Caco-2 (cell line): Measurements from ENCODE around the gene RNF123. TPM values are rescaled to one million over a fixed set of nuclear protein-coding genes. Genes with fewer than 3 reads are reported as not detected.

Experiments used
- BruUV-seq: library from RNA; stranded (reverse); fragments of 400-500 nt; replicated peaks from 2 replicates; lab custom pipeline; 2021; lab: Mats Ljungman, UMichigan
- CTCF ChIA-PET: fragments of 300-600 bp; sonication (Branson Sonifier 250); formaldehyde crosslinking; loops from one replicate; lab custom pipeline; 2022; ENCODE audit warnings: antibody characterized with exemption; lab: Charles Lee
- POLR2A ChIA-PET: fragments of 300-600 bp; sonication (Branson Sonifier 250); formaldehyde crosslinking; loops from one replicate; lab custom pipeline; 2022; ENCODE audit warnings: antibody characterized with exemption; lab: Charles Lee
- DNase-seq, 2 experiments: peaks; one replicate each; pipeline versions ENCODE4 v3.0.0 to v3.0.0-alpha.2; 2020 to 2022
- H3K27me3 ChIP-seq: replicated peaks from 2 replicates; pipeline ENCODE4 v1.6.0; 2011; ENCODE audit warnings: low read length; ENCODE audit not compliant: control insufficient read depth, insufficient read depth
- H3K36me3 ChIP-seq: 2 replicates; pipeline ENCODE4 v1.5.1; 2011; ENCODE audit warnings: low read length; ENCODE audit not compliant: control insufficient read depth, insufficient read depth
- H3K4me1 ChIP-seq: fragments of 250-450 bp; sonication (Bioruptor Pico); 2 replicates; pipeline ENCODE4 v1.5.1; 2020; ENCODE audit warnings: mild to moderate bottlenecking
- H3K4me3 ChIP-seq: 2 replicates; pipeline ENCODE4 v1.5.1; 2011; ENCODE audit warnings: low read depth, mild to moderate bottlenecking, control low read depth, low read length
- H3K9me3 ChIP-seq: fragments of 250-450 bp; sonication (Bioruptor Pico); 2 replicates; pipeline ENCODE4 v1.5.1; 2020; ENCODE audit warnings: mild to moderate bottlenecking, moderate library complexity
- H3K27ac Mint-ChIP-seq: one replicate; pipeline ENCODE4 v1.8.0; 2022; ENCODE audit warnings: mixed read lengths; ENCODE audit not compliant: unreplicated experiment
- H3K27me3 Mint-ChIP-seq: one replicate; pipeline ENCODE4 v1.8.0; 2022; ENCODE audit warnings: mixed read lengths; ENCODE audit not compliant: insufficient read depth, unreplicated experiment
- H3K36me3 Mint-ChIP-seq: one replicate; pipeline ENCODE4 v1.8.0; 2022; ENCODE audit warnings: mild to moderate bottlenecking, mixed read lengths; ENCODE audit not compliant: insufficient read depth, unreplicated experiment
- H3K4me1 Mint-ChIP-seq: one replicate; pipeline ENCODE4 v1.8.0; 2022; ENCODE audit warnings: low read depth, mixed read lengths; ENCODE audit not compliant: unreplicated experiment
- H3K4me3 Mint-ChIP-seq: one replicate; pipeline ENCODE4 v1.8.0; 2022; ENCODE audit warnings: mild to moderate bottlenecking, moderate library complexity, mixed read lengths; ENCODE audit not compliant: unreplicated experiment
- H3K9me3 Mint-ChIP-seq: one replicate; pipeline ENCODE4 v1.8.0; 2022; ENCODE audit warnings: mixed read lengths; ENCODE audit not compliant: unreplicated experiment
- intact Hi-C: fragments of 100-400 bp; cut with micrococcal nuclease; formaldehyde crosslinking; loops from one replicate; pipeline ENCODE4 v1.10.0; 2022; ENCODE audit not compliant: unreplicated experiment
- total RNA-seq: library from RNA; stranded (reverse); gene quantifications from 2 replicates; pipeline ENCODE4 v1.2.3, GENCODE V29; 2022
- TF ChIP-seq, protein P1 (sequence below), 2 experiments: fragments of 200-600 bp in 1 of 2; IDR thresholded peaks; 1 replicate in 1 of 2; 2 replicates in 1 of 2; pipeline versions ENCODE4 v1.5.1 to v1.8.0; 2011 to 2022; ENCODE audit warnings: antibody characterized with exemption in 1 of 2, control low read depth in 1 of 2, inconsistent platforms in 1 of 2, low read depth in 1 of 2, low read length in 1 of 2, mild to moderate bottlenecking in 1 of 2, moderate library complexity in 1 of 2; ENCODE audit not compliant: insufficient read depth in 1 of 2, severe bottlenecking in 1 of 2, unreplicated experiment in 1 of 2

The RNF123 gene
- total RNA-seq, 1 experiment from 2014 or later: 45.2 TPM

DNA sequence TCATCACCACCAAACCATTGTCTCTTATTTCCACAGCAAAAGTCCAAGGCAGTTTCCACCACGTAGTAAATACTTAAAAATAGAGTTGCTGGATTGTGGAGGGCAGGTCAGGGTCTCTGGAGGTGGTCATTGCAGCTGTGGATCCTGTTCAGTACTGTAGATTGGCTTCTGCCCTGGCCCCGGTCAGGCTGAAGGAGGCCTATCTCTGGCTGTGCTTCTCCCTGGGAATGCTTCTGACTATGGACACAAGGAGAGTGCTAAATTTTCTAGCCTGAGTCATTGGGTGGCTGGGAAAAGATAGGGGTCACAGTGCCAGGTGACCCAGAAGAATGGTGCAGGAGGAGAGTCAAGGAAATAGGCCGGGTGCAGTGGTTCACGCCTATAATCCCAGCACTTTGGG lies 60.7 kb downstream of the RNF123 start:
- no TSS peak for BruUV-seq
- TF ChIP-seq, protein P1, sequence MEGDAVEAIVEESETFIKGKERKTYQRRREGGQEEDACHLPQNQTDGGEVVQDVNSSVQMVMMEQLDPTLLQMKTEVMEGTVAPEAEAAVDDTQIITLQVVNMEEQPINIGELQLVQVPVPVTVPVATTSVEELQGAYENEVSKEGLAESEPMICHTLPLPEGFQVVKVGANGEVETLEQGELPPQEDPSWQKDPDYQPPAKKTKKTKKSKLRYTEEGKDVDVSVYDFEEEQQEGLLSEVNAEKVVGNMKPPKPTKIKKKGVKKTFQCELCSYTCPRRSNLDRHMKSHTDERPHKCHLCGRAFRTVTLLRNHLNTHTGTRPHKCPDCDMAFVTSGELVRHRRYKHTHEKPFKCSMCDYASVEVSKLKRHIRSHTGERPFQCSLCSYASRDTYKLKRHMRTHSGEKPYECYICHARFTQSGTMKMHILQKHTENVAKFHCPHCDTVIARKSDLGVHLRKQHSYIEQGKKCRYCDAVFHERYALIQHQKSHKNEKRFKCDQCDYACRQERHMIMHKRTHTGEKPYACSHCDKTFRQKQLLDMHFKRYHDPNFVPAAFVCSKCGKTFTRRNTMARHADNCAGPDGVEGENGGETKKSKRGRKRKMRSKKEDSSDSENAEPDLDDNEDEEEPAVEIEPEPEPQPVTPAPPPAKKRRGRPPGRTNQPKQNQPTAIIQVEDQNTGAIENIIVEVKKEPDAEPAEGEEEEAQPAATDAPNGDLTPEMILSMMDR (IDR thresholded peaks at IDR 0.05; ENCODE audit: insufficient read depth in 1 of 2, low read depth in 1 of 2, low read length in 1 of 2, severe bottlenecking in 1 of 2, unreplicated experiment in 1 of 2): no peak
- intact Hi-C loops: no loop called here
- ChIA-PET CTCF (no interaction called here), POLR2A (no interaction called here)
- Histone ChIP-seq H3K9me3 (no peaks in the 10 kb centered on the region), H3K4me1 (peaks cover 20% of the 10 kb centered on the region; the same call in 1 of the 2 replicates), H3K27me3 (no peaks in the 10 kb centered on the region), H3K36me3 (no peaks in the 10 kb centered on the region; the same call in 1 of the 2 replicates), H3K4me3 (no peak overlapping the region)
- Mint-ChIP-seq H3K27ac (no peak overlapping the region), H3K9me3 (no peaks in the 10 kb centered on the region), H3K4me1 (peaks cover 20% of the 10 kb centered on the region), H3K36me3 (peaks cover 44% of the 10 kb centered on the region), H3K27me3 (no peaks in the 10 kb centered on the region), H3K4me3 (no peak overlapping the region)
- DNase-seq: no peak

DNA sequence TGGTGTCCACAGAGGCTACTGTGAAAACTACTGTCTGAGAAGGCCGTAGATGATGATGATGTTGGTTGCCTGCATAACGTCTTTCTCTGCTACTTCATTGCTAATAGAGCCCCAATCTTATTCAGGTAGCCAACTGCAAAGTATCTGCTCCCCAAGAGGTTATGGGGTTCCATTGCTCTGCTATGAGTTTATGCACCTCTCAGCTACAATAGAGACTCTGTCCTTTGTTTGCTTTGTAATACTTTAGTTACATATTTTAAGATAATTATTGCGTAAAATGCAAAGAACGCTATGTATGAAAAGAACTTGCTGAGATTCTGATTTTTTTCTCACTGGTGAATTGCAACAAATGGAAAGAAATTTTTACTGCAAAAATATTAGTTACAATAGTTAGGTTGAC lies 62.1 kb downstream of the RNF123 start:
- no peaks in the 10 kb centered on the region; the same call in 1 of the 2 replicates for H3K36me3 ChIP-seq
- Mint-ChIP-seq H3K27me3 (no peaks in the 10 kb centered on the region), H3K4me3 (no peak overlapping the region), H3K9me3 (no peaks in the 10 kb centered on the region), H3K27ac (no peak overlapping the region), H3K36me3 (peaks cover 37% of the 10 kb centered on the region), H3K4me1 (peaks cover 20% of the 10 kb centered on the region)
- 0 out of 2 replicates have a peak, but pooled peaks cover 3% of the 10 kb centered on the region for H3K9me3 ChIP-seq
- no peak overlapping the region for H3K4me3 ChIP-seq
- ChIA-PET CTCF (no interaction called here), POLR2A (no interaction called here)
- intact Hi-C loops: no loop called here
- no peaks in the 10 kb centered on the region for H3K27me3 ChIP-seq
- TF ChIP-seq, protein P1 (IDR thresholded peaks at IDR 0.05; ENCODE audit: insufficient read depth in 1 of 2, low read depth in 1 of 2, low read length in 1 of 2, severe bottlenecking in 1 of 2, unreplicated experiment in 1 of 2): no peak
- H3K4me1 ChIP-seq: peaks cover 20% of the 10 kb centered on the region; the same call in 1 of the 2 replicates
- DNase-seq: no peak
- BruUV-seq: no TSS peak

GRCh38 chr3:49754536-49754935 lies 65.2 kb downstream of the RNF123 start:
- Mint-ChIP-seq H3K36me3 (peaks cover 31% of the 10 kb centered on the region), H3K4me1 (peaks cover 13% of the 10 kb centered on the region), H3K4me3 (no peak overlapping the region), H3K27ac (no peak overlapping the region), H3K27me3 (no peaks in the 10 kb centered on the region), H3K9me3 (no peaks in the 10 kb centered on the region)
- BruUV-seq: no TSS peak
- Histone ChIP-seq H3K4me3 (no peak overlapping the region), H3K27me3 (no peaks in the 10 kb centered on the region), H3K36me3 (no peaks in the 10 kb centered on the region; the same call in 1 of the 2 replicates), H3K9me3 (0 out of 2 replicates have a peak, but pooled peaks cover 3% of the 10 kb centered on the region), H3K4me1 (peaks cover 20% of the 10 kb centered on the region; the same call in 1 of the 2 replicates)
- intact Hi-C loops: no loop called here
- TF ChIP-seq, protein P1 (IDR thresholded peaks at IDR 0.05; ENCODE audit: insufficient read depth in 1 of 2, low read depth in 1 of 2, low read length in 1 of 2, severe bottlenecking in 1 of 2, unreplicated experiment in 1 of 2): no peak
- no peak for DNase-seq
- CTCF ChIA-PET: no interaction called here
- POLR2A ChIA-PET: no interaction called here
